B cell (primary cell): ENCODE measurements around the gene TAX1BP1. TPM values are rescaled to one million over a fixed set of nuclear protein-coding genes. Genes with fewer than 3 reads are reported as not detected.

Experiments used
- ATAC-seq: fragments of 200-7000 bp; cut with Tn5 transposase; one replicate; pipeline ENCODE4 v1.10.0; 2021; ENCODE audit warnings: low read depth, mild to moderate bottlenecking, moderate number of reproducible peaks, moderate library complexity
- CTCF ChIA-PET: fragments of 350-600 bp; sonication (Branson Sonifier 250); formaldehyde crosslinking; loops from one replicate; lab custom pipeline; 2021; ENCODE audit warnings: antibody characterized with exemption, inconsistent platforms; lab: Charles Lee
- POLR2A ChIA-PET: fragments of 350-600 bp; sonication (Branson Sonifier 250); formaldehyde crosslinking; loops from one replicate; lab custom pipeline; 2021; ENCODE audit warnings: antibody characterized with exemption; lab: Charles Lee
- DNase-seq: peaks from one replicate; pipeline ENCODE4 v3.0.0; 2013
- H2AFZ ChIP-seq: 2 replicates; pipeline ENCODE4 v1.6.1; 2012; ENCODE audit warnings: mild to moderate bottlenecking, low read depth, low read length; ENCODE audit not compliant: insufficient read depth, poor library complexity, severe bottlenecking
- H3K27ac ChIP-seq, 2 donors: 1 replicate in 1 of 2; 2 replicates in 1 of 2; pipeline ENCODE4 v1.5.1; 2012 to 2013; ENCODE audit warnings: low read length in 2 of 2, mild to moderate bottlenecking in 2 of 2, moderate library complexity in 1 of 2
- H3K27me3 ChIP-seq, 4 experiments: fragments of 200-600 bp in 1 of 4; sonication (generic) in 1 of 4; replicated peaks in 1 of 4; 1 replicate in 2 of 4; 2 replicates in 2 of 4; pipeline versions ENCODE4 v1.6.1 to v1.7.0; 2013 to 2016; ENCODE audit warnings: low read length in 3 of 4, mild to moderate bottlenecking in 2 of 4, mixed read lengths in 1 of 4, moderate library complexity in 1 of 4; ENCODE audit not compliant: insufficient read depth in 4 of 4, control insufficient read depth in 3 of 4; ENCODE audit errors: control extremely low read depth in 1 of 4
- H3K36me3 ChIP-seq, 2 experiments: replicated peaks in 1 of 2; 1 replicate in 1 of 2; 2 replicates in 1 of 2; pipeline versions ENCODE4 v1.6.1 to v1.7.1; 2013; ENCODE audit warnings: low read length in 1 of 2; ENCODE audit not compliant: insufficient read depth in 2 of 2, control insufficient read depth in 1 of 2; ENCODE audit errors: control extremely low read depth in 1 of 2, extremely low read depth in 1 of 2
- H3K4me1 ChIP-seq, 2 donors: fragments of 200-600 bp in 1 of 2; sonication (generic) in 1 of 2; 1 replicate in 1 of 2; 2 replicates in 1 of 2; pipeline versions ENCODE4 v1.5.1 to v1.6.1; 2013 to 2017; ENCODE audit warnings: low read length in 2 of 2; ENCODE audit not compliant: control insufficient read depth in 2 of 2, insufficient read depth in 2 of 2
- H3K4me2 ChIP-seq: replicated peaks from 2 replicates; pipeline ENCODE3; 2012; ENCODE audit warnings: mild to moderate bottlenecking, low read depth, low read length; ENCODE audit not compliant: poor library complexity, severe bottlenecking
- H3K4me3 ChIP-seq, 5 experiments: fragments of 200-600 bp in 1 of 5; sonication (generic) in 1 of 5; 1 replicate in 3 of 5; 2 replicates in 2 of 5; pipeline versions ENCODE4 v1.5.1 to v1.7.0; 2011 to 2016; ENCODE audit warnings: low read length in 4 of 5, mild to moderate bottlenecking in 4 of 5, low read depth in 2 of 5, control low read depth in 1 of 5, moderate library complexity in 1 of 5; ENCODE audit not compliant: insufficient read depth in 1 of 5; ENCODE audit errors: control extremely low read depth in 1 of 5, extremely low read depth in 1 of 5
- H3K79me2 ChIP-seq: fragments of 200-600 bp; sonication (generic); one replicate; pipeline ENCODE4 v1.6.0; 2016; ENCODE audit warnings: low read length; ENCODE audit not compliant: control insufficient read depth, insufficient read depth
- H3K9ac ChIP-seq: fragments of 200-600 bp; sonication (generic); 2 replicates; pipeline ENCODE4 v1.6.1; 2017; ENCODE audit warnings: mild to moderate bottlenecking, low read length, moderate library complexity
- H3K9me3 ChIP-seq, 3 donors: one replicate each; pipeline versions ENCODE4 v1.6.1 to v1.7.1; 2013; ENCODE audit warnings: low read length in 2 of 3; ENCODE audit not compliant: control insufficient read depth in 2 of 3, insufficient read depth in 1 of 3; ENCODE audit errors: control extremely low read depth in 1 of 3
- H4K20me1 ChIP-seq: 2 replicates; pipeline ENCODE4 v1.6.0; 2012; ENCODE audit warnings: mild to moderate bottlenecking, low read length; ENCODE audit not compliant: insufficient read depth, control insufficient read depth, poor library complexity, severe bottlenecking
- H3K27ac Mint-ChIP-seq: one replicate; pipeline ENCODE4 v1.8.0; 2021; ENCODE audit warnings: mixed read lengths
- H3K27me3 Mint-ChIP-seq: one replicate; pipeline ENCODE4 v1.8.0; 2021; ENCODE audit warnings: mixed read lengths
- H3K4me1 Mint-ChIP-seq: one replicate; pipeline ENCODE4 v1.8.0; 2021; ENCODE audit warnings: mixed read lengths
- H3K4me3 Mint-ChIP-seq: one replicate; pipeline ENCODE4 v1.8.0; 2021; ENCODE audit warnings: mixed read lengths
- H3K9me3 Mint-ChIP-seq: one replicate; pipeline ENCODE4 v1.8.0; 2022; ENCODE audit warnings: mixed read lengths; ENCODE audit not compliant: insufficient read depth
- EZH2 ChIP-seq: IDR thresholded peaks from 2 replicates; pipeline ENCODE4 v1.6.1; 2012; ENCODE audit warnings: borderline replicate concordance, low read depth, mild to moderate bottlenecking, moderate library complexity, low read length; ENCODE audit not compliant: insufficient read depth, poor library complexity, severe bottlenecking
- WGBS: methylation state at CpG from one replicate; pipeline ENCODE4 v1.1.5; 2013; ENCODE audit warnings: missing lambda C conversion rate; ENCODE audit not compliant: insufficient coverage; 5-methylcytosine and 5-hydroxymethylcytosine counted together
- intact Hi-C: fragments of 100-400 bp; cut with micrococcal nuclease; formaldehyde crosslinking; loops from one replicate; pipeline ENCODE4 v1.10.0; 2022
- polyA plus RNA-seq: library from polyadenylated mRNA; depleted of rRNA; stranded (reverse); fragments of >200 nt; gene quantifications from 2 replicates; pipeline ENCODE4 v1.2.3, GENCODE V29; 2012
- total RNA-seq, 2 donors: library from RNA; stranded (reverse); fragments of 120-200 nt in 1 of 2; gene quantifications; 1 replicate in 1 of 2; 2 replicates in 1 of 2; pipeline versions ENCODE4 v1.2.3 to v1.2.4, GENCODE V29; 2013 to 2022
- TF ChIP-seq, protein P1 (sequence below): fragments of 200-600 bp; IDR thresholded peaks from one replicate; pipeline ENCODE4 v1.8.0; 2022; ENCODE audit warnings: antibody characterized with exemption, mild to moderate bottlenecking

TAX1BP1 gene
- total and polyA plus RNA-seq, 2 donors (not counting 1 experiment from before 2014, with no cell fraction given), result 43.1 to 104 TPM

DNA sequence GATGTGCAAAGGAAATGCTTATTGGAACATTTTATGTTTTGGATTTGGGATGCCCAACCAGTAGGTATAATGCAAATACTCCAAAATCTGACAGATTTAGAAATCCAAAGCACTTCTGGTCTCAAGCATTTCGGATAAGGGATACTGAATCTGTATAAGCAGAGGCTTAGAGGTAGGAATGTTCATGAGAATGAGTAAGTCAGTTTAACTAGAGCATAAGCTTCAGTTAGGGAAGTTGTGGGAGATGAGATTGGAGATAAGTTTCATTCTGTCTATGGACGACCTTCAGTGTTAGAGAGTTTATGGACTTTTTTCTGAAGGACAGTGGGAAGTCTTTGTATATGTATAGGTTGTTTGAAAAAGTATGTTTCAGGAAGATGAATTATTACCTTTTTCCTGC, 10.4 kb downstream of the TAX1BP1 start:
- H3K9ac ChIP-seq, result no peak overlapping the region
- H3K4me3 ChIP-seq, result no peak overlapping the region
- no peak for DNase-seq
- H3K4me1 Mint-ChIP-seq, result peaks cover 12% of the 10 kb centered on the region
- CTCF ChIA-PET, result no interaction called here
- POLR2A ChIA-PET, result no interaction called here
- no peaks in the 10 kb centered on the region for H3K27me3 Mint-ChIP-seq
- peaks cover 32% of the 10 kb centered on the region for H3K79me2 ChIP-seq
- 100% methylated on average over 1 of the region's 2 CpGs for WGBS
- no peaks in the 10 kb centered on the region for H3K4me1 ChIP-seq
- no peak overlapping the region for H3K27ac ChIP-seq
- intact Hi-C loops, result loop anchor here (5.0 kb wide), 1 partner anchor 42 kb away; no protein-coding TSS in a partner anchor
- H3K27me3 ChIP-seq, result no peaks in the 10 kb centered on the region
- no peak overlapping the region for H3K4me3 Mint-ChIP-seq
- no peaks in the 10 kb centered on the region for H3K9me3 ChIP-seq
- H3K36me3 ChIP-seq, result peaks cover 18 to 43% of the 10 kb centered on the region in 2 experiments
- peaks cover 44% of the 10 kb centered on the region for H4K20me1 ChIP-seq
- no peaks in the 10 kb centered on the region for H3K9me3 Mint-ChIP-seq
- no peak for ATAC-seq
- TF ChIP-seq, protein P1, sequence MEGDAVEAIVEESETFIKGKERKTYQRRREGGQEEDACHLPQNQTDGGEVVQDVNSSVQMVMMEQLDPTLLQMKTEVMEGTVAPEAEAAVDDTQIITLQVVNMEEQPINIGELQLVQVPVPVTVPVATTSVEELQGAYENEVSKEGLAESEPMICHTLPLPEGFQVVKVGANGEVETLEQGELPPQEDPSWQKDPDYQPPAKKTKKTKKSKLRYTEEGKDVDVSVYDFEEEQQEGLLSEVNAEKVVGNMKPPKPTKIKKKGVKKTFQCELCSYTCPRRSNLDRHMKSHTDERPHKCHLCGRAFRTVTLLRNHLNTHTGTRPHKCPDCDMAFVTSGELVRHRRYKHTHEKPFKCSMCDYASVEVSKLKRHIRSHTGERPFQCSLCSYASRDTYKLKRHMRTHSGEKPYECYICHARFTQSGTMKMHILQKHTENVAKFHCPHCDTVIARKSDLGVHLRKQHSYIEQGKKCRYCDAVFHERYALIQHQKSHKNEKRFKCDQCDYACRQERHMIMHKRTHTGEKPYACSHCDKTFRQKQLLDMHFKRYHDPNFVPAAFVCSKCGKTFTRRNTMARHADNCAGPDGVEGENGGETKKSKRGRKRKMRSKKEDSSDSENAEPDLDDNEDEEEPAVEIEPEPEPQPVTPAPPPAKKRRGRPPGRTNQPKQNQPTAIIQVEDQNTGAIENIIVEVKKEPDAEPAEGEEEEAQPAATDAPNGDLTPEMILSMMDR, result no peak
- TF ChIP-seq EZH2, result no peak
- H3K4me2 ChIP-seq, result no peak overlapping the region
- no peak overlapping the region for H2AFZ ChIP-seq
- no peak overlapping the region for H3K27ac Mint-ChIP-seq

DNA sequence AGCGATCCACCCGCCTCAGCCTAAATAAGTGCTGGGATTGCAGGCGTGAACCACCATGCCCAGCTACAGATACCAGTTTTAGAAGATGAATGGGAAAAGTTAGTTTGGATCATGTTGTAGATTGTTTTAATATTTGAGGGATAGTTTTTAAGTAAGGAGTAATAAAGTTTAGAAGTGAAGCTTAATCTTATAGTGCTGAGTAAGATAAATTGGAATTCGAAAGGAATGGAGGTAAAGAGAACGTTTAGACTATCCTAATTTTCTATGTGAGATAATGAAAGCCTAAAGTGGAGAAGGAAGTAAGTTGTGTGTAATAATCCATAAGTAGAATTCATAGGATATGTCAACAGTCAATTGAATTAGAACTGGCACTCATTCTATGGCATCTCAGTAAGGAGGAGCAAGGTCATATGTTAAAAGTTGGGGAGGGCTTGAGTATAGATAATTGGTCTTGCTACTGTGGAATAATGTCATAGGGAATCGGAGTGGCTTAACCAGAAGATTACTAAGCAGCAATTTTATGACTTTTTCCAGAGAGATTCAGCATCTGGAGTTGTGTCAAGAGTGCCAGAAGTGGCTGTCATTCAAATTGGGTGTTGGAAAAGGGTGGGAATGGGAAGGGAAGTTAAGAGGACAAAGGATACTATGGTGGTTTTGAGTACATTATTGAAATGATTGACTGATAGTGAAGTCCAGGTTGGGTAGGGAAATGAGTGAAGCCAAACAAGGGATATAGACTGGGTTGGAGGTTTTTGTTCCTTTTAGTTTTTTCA, 12.1 kb downstream of the TAX1BP1 start:
- DNase-seq, result no peak
- TF ChIP-seq, protein P1, result no peak
- no peak for TF ChIP-seq EZH2
- no peaks in the 10 kb centered on the region for H3K4me1 ChIP-seq
- intact Hi-C loops, result loop anchor here (5.0 kb wide), 1 partner anchor 40 kb away; no protein-coding TSS in a partner anchor
- H3K27me3 ChIP-seq, result no peaks in the 10 kb centered on the region
- ATAC-seq, result no peak
- peaks cover 16% of the 10 kb centered on the region for H3K79me2 ChIP-seq
- H3K9ac ChIP-seq, result no peak overlapping the region
- H3K4me3 Mint-ChIP-seq, result no peak overlapping the region
- peaks cover 7% of the 10 kb centered on the region for H3K4me1 Mint-ChIP-seq
- H3K9me3 Mint-ChIP-seq, result no peaks in the 10 kb centered on the region
- ChIA-PET POLR2A (no interaction called here), CTCF (interaction anchor here (0.6 to 1.5 kb wide), 3 partner anchors 11 to 556 kb away, joined by 3 to 4 read pairs (median 3); no protein-coding TSS in a partner anchor)
- no peak overlapping the region for H3K4me2 ChIP-seq
- peaks cover 18 to 54% of the 10 kb centered on the region in 2 experiments for H3K36me3 ChIP-seq
- 100% methylated on average over 5 of the region's 6 CpGs for WGBS
- no peaks in the 10 kb centered on the region for H3K27me3 Mint-ChIP-seq
- no peak overlapping the region for H3K27ac ChIP-seq
- H2AFZ ChIP-seq, result no peak overlapping the region
- no peak overlapping the region for H3K27ac Mint-ChIP-seq
- no peak overlapping the region for H3K4me3 ChIP-seq
- peaks cover 27% of the 10 kb centered on the region for H4K20me1 ChIP-seq
- no peaks in the 10 kb centered on the region for H3K9me3 ChIP-seq
